ENCODE data around the gene TNRC6C.

- no peak for TF ChIP-seq CTCF (IDR thresholded peaks at IDR 0.05)
- TF ChIP-seq EP300 (IDR thresholded peaks at IDR 0.05) = no peak
- no peak for TF ChIP-seq POLR2A (IDR thresholded peaks at IDR 0.05)
These were observed 29.9 kb upstream of the TNRC6C start for GRCh38 chr17:77928519-77929179.

Measured in sigmoid colon (tissue), 4 donors.